Fibroblast of peridontal ligament (primary cell): Measurements from ENCODE around the gene PTPN4.
"Not testable (repeated sequence)": the region's sequence is repeated elsewhere in the genome, so short reads cannot be mapped to it uniquely, and the experiment has no call there.

Experiments used
- DNase-seq: peaks from one replicate; pipeline ENCODE4 v3.0.0-alpha.2; 2010; ENCODE audit errors: extremely low read depth

PTPN4 gene

DNA sequence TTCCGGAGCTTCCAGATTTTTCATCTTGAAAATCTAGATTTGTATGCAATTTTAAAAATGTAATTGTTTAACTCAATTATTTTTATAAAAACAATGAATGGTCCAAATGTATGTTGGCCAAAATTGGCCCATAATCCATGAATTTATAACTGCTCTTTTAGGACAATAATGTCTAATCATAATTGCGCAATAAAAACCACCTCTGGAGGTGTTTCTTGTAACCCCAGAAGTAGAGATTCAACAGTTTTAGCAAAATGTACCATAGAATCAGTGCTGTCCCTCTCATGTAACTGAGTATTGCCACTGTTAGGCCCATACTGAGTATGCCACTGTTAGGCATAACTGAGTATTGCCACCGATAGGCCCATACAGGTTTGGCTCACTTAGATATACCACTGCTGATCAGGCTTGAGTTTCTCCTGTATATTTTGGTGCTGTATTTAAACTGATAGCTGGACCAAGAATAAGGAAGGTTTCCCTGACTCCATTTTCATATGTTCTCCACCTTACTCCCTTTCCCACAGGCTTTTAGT is 182.3 kb downstream of the PTPN4 start:
- DNase-seq, result no peak

DNA sequence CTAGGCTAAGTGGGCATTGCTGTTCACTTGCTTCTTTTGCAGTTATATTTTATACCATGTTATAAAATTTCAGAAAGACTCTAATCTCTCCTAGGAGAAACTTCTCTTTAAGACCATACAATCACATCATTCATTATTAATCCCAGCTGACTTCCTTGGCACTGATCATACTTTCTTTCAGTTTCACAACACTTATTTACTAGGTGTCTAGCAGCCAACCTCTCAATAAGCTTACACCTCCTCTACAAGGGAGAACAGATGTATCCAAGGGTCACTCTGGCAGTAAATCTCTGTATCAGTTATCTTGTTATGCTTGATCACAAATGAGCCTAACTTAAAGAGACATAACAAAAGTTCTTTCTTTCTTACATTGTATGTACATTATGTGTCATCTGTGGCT is 183.3 kb downstream of the PTPN4 start:
- peak; percentile 8 for DNase-seq

DNA sequence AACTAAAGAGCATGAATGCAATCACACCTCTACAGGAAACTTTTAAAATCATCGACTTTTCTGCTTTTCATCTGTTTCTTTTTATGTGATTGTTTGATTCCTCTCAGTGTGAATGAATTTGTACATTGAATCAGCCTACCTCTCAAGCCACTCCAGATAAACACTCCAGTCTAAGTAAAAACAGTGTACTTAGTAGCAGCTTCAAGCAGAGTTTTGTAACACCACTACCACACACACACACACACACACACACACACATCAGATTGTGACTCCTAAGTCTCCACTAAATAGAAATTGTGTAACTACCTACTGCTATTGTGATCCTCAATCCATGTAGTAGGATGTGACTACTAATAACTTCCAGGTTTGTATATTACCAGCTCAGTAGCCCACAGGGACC is 187.8 kb downstream of the PTPN4 start:
- DNase-seq, result peak; percentile 2

DNA sequence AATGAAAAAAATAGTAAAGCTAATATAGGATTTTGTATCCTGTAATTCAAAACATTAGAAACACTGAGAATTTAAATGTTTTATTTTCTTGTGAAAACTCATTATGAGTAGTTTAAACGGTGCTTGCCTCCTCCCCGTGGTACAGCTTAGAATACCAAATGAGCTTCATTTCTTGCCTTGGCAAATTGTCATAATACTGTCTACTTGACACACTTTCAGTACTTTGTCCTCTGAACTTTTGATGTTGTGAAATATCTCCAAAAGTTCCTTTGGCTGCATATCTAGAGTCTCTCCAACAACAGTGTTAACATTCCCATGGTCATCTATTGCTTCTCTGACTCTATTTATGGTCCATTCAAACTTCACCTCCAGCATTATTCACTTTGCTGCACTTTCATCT is 191.2 kb downstream of the PTPN4 start:
- no peak for DNase-seq

DNA sequence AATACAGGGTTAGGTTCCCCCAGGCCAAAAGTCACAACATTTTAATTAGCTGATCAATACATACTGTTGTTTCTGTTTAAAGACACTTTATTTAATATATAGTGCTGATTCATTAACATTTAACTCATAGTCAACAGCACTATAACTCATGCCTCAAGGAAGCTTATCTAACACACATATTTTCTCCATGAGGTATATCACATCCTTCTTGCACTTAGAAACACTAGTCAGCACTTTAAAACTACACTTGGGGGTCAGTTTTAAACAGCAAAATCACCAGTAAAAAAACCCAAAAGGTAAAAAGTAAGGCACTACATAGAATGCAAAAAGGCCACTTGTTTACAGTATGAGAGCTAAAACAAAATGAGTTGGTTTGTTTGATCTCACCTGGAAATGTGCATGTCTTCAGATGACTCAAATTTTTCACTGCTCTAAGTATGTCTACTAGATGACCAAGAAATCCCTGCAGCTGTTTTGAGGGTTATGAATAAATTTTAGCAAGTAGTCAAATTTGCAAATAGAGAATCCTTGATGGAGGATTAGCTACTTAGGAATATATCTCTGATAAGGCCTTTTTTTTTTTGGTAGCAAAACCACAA is 199.0 kb downstream of the PTPN4 start:
- DNase-seq, result no peak

DNA sequence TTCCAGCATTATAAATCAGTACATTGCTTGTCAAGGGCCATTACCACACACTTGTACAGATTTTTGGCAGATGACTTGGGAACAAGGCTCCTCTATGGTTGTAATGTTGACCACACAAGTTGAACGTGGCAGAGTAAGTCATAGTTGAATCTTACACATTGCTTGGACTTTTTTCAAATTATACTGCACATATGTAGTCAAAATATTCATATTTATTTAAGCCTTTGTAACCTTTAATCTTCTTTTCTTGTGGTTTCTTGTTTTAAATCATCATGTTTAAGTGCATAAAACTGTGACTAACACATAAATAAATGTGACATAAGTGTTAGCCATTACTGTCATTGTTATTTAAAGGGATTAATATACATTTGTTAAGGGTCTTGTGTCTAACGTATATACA is 201.1 kb downstream of the PTPN4 start:
- DNase-seq, result peak; percentile 29

DNA sequence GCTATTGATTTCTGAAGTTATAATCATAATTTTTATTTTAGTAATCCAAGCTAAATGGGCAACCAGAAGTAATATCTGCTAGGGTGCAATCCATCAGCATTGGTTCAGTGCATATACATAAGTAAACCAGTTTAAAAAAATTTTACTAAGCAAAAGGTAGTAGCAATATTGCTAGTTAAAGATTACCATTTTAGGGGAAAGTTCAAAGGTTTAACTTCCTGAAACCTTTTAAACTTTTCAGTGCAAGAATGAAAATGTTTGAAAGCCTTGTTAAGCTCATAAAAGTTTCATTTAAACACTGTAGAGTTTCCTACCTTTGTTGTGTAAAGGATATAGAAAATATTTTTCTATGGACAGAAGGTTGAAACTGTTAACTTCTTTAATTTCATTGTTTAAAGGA is 222.2 kb downstream of the PTPN4 start:
- DNase-seq, result no peak

DNA sequence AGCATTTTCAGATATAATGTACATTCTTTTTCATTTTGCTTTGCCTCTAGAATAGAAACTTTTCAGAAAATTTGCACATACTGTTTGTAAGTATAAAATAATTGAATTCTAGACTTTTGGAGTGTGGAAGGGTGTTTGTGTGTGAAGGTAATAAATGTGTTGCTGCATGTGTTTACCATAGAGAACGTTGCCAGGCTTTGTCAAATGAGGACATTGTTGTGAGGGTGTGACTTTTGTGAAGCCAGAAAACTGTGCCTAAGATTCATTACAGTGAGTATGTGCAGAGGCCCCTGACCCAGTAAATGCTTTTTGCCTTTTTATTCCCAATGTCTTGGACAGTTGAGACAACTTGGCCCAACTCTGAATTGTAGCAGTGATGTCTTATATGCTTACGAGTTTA is 222.8 kb downstream of the PTPN4 start:
- DNase-seq, result no peak

DNA sequence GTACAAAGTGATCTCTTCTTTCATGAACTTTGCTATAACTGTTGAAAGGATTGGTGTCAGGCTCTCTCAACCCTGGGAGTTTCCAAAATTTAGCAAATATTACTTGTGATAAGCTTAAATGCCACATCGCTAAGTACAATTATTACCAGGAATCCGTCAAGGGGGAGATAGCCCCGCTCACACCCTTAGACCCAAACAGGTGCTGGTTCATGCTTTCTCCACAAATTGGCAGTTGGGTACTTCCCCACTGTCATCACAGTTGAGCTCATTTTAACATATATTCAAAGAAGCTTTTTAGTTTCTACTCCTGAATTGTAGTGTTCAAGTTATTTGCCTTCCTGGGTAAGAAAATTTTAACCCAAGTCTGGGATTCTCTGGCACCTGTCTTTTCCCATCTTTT is 223.4 kb downstream of the PTPN4 start:
- no peak for DNase-seq

DNA sequence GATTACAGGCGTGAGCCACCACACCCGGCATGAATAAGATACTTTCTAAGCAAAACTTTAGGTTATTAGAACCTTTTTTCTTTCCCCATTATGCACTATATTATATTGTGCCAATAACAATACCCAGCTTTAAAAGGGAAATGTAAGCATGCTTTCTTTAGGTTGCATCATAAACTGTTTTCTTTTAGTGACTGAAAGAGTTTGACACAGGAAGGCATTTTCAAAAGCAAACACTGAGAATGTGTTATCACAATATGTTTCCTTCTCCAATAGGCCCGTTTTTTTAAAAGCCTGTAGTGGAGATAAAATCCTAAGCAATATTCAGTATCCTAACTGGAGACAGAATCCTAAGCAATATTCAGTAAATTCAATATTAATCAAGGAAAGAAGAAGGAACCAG is 236.4 kb downstream of the PTPN4 start:
- peak; percentile 24 for DNase-seq

DNA sequence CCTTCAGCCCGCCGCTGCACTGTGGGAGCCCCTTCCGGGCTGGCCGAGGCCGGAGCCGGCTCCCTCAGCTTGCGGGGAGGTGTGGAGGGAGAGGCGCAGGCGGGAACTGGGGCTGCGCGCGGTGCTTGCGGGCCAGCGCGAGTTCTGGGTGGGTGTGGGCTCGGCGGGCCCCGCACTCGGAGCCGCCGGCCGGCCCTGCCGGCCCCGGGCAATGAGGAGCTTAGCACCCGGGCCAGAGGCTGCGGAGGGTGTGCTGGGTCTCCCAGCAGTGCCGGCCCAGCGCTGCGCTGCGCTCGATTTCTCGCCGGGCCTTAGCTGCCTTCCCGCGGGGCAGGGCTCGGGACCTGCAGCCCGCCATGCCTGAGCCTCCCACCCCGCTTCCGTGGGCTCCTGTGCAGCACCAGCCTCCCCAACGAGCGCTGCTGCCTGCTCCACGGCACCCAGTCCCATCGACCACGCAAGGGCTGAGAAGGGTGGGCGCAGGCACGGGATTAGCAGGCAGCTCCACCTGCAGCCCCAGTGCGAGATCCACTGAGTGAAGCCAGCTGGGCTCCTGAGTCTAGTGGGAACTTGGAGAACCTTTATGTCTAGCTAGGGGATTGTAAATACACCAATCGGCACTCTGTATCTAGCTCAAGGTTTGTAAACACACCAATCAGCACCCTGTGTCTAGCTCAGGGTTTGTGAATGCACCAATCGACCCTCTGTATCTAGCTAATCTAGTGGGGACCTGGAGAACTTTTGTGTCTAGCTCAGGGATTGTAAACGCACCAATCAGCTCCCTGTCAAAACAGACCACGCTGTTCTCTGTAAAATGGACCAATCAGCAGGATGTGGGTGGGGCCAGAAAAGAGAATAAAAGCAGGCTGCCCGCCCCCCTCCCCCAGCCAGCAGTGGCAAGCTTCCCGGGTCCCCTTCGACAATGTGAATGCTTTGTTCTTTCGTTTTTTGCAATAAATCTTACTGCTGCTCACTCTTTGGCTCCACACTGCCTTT is 237.5 kb downstream of the PTPN4 start:
- not testable (repeated sequence) for DNase-seq

DNA sequence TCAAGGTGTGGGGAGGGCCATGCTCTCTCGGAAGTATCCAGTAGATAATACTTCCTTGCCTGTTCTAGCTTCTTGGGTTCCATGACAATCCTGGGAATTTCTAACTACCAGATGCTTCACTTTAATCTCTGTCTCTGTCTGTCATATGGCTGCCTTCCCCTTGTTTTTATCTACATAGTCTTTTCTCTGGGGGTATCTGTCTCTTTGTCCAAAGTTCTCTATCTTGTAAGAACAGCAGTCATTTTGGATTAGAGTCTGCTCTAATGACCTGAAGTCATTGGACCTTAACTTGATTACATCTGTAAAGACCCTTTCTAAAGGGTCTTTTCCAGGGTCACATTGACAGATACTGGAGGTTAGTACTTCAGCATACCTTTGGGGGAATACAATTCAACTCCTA is 241.7 kb downstream of the PTPN4 start:
- DNase-seq, result no peak

DNA sequence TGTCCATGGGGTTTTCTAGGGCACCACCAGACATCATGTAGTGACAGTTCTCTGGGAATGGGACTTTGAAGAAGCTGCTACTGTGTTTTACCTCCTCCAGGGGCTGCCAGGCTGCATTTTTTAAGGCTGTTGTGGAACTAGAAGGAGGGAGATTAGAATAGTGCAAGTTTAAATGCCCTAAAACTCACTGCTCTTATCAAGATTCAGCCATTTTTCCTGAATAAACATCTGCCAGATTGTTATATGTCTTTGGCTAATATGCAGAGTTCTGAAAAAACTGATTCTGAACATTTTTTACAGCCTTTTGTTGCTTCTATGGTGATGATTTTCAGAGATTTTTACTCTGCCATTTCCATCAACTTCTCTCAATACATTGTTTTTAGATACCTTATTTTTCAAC is 244.5 kb downstream of the PTPN4 start:
- DNase-seq, result no peak

DNA sequence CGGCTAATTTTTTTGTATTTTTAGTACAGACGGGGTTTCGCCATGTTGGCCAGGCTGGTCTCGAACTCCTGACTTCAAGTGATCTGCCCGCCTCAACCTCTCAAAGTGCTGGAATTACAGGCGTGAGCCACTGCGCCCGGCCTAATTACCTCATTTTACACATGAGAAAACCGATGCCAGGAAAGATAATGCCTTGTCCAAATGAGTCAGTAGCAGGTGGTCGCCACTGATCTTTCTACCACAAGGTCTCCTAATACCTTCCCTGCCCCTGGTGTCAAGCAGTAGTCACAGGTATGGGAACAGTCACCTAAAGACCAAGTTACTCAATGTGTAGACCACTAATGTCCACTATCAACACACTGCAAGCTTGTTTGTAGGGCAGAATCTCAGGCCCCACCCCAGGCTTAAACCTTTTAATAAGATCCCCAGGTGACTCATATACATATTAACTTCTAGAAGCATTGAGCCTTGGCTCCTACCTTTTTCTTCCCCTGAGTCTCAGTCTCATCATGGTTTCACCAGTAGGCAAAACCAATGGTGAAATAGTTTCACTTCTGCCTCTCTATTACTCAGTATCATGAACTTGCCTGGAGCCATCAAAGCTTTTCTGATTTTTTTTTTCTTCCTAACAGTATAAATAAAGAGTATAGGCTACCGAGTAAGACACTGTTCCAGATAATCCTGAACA is 246.3 kb downstream of the PTPN4 start:
- no peak for DNase-seq

DNA sequence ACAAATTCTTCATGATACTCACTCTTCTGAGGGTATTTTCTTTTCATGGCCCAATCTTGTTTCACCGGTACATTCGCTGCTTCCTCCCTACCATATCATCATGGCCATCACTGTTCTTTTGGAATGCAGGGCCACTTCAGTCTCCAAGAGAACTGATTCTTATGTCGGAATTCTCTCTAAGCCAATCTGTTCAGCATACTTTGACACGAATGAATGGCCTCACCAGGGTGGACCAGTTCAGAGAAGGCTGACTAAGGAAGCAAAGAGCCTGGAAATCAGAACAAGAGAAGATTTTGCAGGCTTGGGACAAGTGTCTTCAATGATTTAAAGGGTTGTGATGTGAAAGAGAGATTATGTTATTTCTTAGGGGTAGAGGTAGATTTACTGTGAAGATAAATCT is 248.1 kb downstream of the PTPN4 start:
- no peak for DNase-seq

DNA sequence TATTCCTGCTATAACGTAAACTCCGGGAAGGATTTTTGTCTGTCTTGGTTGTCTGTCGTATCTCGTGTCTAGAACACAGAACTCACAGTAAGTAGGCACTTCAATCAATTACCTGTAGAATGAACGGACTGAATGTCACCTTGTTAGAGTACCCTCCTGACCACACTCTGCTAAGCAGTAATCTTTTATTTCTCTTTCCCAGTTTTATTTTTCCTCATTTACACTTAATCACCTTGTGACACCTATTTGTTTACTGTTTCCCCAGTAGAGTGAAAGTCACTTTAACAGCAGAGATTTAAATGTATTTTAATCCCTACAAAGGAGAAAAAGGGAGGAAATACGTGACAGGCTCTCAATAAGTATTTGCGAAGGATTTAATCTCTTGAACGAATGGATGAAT is 252.6 kb downstream of the PTPN4 start:
- DNase-seq, result peak; percentile 12

DNA sequence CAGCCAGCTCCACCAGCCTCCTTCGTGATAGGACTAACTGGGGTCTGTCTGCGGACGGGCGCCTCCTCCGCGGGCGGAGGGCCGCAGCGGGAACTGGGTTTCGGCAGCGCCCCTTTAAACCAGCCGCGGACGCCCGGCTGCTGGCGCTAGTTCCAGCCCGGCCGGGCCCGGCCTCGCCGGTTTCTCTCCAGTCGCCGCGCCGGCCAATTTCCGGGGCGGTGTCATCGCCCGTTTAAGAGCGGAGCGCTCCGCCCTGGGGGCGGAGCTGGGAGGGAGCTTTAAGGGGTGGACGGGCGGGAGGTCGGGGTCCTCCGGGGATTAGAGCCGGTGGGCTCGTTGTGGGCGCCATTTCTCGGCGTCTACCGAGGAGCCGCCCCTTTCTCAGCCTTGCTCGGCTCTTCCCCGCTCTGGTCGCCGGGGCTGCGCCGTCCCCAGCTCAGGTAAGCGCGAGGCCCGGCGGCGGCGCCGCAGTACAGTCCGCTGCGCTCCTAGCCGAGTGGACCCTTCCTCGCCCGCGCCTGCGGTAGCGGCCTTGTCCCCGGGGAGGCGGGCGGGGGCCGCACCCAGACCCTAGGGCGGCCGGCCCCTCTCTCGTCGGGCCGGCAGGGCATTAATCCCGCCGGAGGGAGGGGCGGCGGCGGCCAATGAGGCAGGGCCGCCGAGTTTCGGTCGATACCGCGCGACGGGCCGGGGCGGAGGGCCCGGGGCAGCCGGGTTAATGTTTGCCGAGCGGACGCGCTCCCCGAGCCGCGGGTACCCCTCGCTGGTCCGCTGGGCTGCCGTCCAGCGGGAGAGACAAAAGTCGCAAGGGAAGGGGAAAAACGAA is 253.3 kb downstream of the PTPN4 start, which contains the start of gene EPB41L5:
TSS of gene EPB41L5 (plus strand) at position 307 of the 826 bp plus-strand sequence. CDS start 6,008 bp downstream, outside the sequence.
- DNase-seq, result peak; percentile 88

DNA sequence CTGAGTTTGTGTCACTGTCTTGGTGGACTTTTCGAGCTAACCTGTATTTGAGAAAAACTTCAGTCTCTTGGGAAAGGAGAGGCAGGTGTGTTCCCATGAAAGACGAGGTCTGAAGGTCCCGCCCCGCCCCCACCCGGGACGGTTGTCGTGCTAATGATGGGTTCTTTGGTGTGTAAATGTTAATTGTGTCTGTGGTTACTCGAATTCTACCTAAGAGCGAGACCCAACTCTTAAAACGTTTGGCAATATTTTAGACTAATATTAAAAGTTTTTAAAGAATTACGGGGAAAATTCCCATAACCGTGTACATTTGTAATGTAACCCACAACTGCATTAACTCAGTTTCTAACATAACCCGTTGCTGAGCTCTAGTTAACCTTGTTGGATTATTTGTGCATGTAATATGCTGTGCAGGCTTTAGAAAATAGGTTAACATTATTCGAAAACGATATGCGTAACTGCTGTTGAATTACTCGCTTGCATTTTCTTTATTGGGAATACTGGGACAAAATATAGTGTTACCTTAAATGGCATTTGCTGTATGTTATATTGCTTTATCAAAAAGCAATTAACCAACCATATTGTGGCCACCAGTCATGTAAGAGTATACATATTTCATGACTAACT is 254.0 kb downstream of the PTPN4 start:
- DNase-seq, result peak; percentile 14

DNA sequence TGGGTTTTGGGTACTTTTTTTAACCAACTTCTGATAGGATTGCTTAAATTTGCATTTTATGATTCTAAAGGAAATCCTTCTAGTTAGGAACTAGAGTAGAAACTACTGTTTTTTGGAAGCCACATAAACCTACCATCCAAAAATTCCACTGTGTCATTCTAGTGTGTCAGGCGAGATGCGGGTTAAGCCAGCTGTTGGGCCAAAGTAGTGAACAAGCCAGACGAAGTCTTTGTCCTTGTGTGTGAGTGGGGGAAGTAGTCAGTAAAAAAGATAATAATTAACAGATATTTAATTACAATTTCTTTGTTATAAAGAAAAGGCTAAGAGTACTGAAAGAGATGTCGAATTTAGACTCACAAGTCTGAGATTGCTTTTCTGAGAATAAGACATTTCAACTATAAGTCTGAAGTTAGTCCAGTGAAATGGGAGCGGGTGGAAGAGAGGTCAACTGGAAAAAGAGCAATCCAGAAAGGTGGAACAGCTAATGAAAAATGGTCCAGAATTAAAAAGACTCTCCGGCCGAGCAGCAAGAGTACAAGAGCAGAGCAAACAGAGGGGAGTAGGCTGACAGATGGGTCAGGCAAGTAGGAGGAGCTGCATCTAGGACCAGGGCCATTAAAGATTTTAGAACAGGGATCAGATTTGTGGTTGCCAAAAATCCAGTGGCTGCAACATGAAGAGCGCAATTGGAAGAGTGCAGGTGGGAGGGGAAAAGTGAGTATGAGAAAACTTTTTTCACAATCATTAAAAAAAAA is 254.7 kb downstream of the PTPN4 start:
- peak; percentile 12 for DNase-seq

DNA sequence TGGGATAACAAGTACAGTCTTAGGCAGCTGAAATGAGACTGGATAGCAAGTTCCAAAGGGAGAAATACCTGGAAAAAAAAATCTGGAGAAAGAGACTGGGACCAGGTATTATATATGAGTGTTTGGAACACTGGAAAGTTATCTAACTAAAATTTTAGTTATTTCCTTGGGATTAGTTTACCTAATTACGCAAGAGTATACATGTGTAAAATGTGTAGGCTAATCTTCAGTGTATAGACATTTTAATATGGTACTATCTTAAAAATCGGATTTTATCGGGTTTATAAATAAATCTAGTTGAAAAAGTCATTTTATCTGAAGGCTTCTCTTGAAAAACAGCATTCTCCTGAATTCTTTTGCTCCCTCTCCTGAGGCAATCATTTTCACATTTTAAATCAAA is 257.1 kb downstream of the PTPN4 start:
- DNase-seq, result no peak
